Ovary (tissue), 9 donors: ENCODE data around the gene PIP5K1A. TPM values are rescaled to one million over a fixed set of nuclear protein-coding genes. Genes with fewer than 3 reads are reported as not detected.

Experiments used
- DNase-seq, 5 donors: peaks; one replicate each; pipeline ENCODE4 v3.0.0-alpha.2; 2019 to 2020
- H3K27ac ChIP-seq, 2 donors: fragments of 200-600 bp; one replicate each; pipeline versions ENCODE4 v1.5.1 to v1.8.0; 2019 to 2022
- H3K27me3 ChIP-seq: fragments of 200-600 bp; one replicate; pipeline ENCODE4 v1.8.0; 2022
- H3K36me3 ChIP-seq: fragments of 200-600 bp; sonication (generic); one replicate; pipeline ENCODE4 v1.5.1; 2019
- H3K4me1 ChIP-seq: one replicate; pipeline ENCODE4 v1.8.1; 2013; ENCODE audit warnings: mild to moderate bottlenecking, moderate library complexity; ENCODE audit not compliant: insufficient read depth
- H3K4me3 ChIP-seq: fragments of 200-600 bp; sonication (generic); one replicate; pipeline ENCODE4 v1.5.1; 2017
- H3K9me3 ChIP-seq, 2 donors: fragments of 200-600 bp in 1 of 2; sonication (generic) in 1 of 2; one replicate each; pipeline versions ENCODE4 v1.5.1 to v1.8.1; 2013 to 2019; ENCODE audit warnings: mild to moderate bottlenecking in 1 of 2, moderate library complexity in 1 of 2
- CTCF ChIP-seq, 3 donors: fragments of 450-650 bp in 2 of 3; fragments of 200-600 bp in 1 of 3; IDR thresholded peaks; one replicate each; pipeline versions ENCODE4 v1.5.1 to v1.8.0; 2016 to 2022; ENCODE audit warnings: antibody characterized with exemption in 3 of 3, mild to moderate bottlenecking in 1 of 3
- EP300 ChIP-seq: sonication (generic); formaldehyde crosslinking; IDR thresholded peaks from one replicate; pipeline ENCODE4 v1.6.1; 2017; ENCODE audit warnings: antibody characterized with exemption
- POLR2A ChIP-seq: fragments of 450-650 bp; IDR thresholded peaks from one replicate; pipeline ENCODE4 v1.6.1; 2017; ENCODE audit warnings: antibody characterized with exemption, mild to moderate bottlenecking, moderate library complexity
- WGBS, 3 donors: extraction: QIAGEN DNeasy Blood & Tissue Kit in 1 of 3; methylation state at CpG; one replicate each; pipeline versions ENCODE4 v1.1.5 to v1.1.7; 2013 to 2017; 5-methylcytosine and 5-hydroxymethylcytosine counted together
- intact Hi-C, 4 donors: fragments of 100-400 bp; cut with DNase I; formaldehyde crosslinking; loops; one replicate each; pipeline versions ENCODE4 v1.11.0 to v1.15.1; 2022 to 2023
- polyA plus RNA-seq, 2 donors: library from polyadenylated mRNA; stranded (reverse); fragments of 200-250 nt in 1 of 2; fragments of 350-450 nt in 1 of 2; fragmentation: Illumina TruSeq in 1 of 2; extraction: RNeasy Lipid Tissue Mini Kit (QIAGEN cat#74804) in 1 of 2; gene quantifications; one replicate each; pipeline ENCODE4 v1.2.3, GENCODE V29; 2013 to 2014
- total RNA-seq, 7 donors: library from RNA; depleted of rRNA in 2 of 7; stranded (reverse); fragments of >200 nt in 2 of 7; fragmentation: NEBNext Ultra II Directional in 3 of 7; extraction: Animal tissue kit (Norgen Biotek cat#: 25700) in 3 of 7; gene quantifications; one replicate each; pipeline versions ENCODE4 v1.1.0 to v1.2.4, GENCODE V29; 2016 to 2023
- donor health status: DM: no; HTN: no; CAD: no; lungs with moderate emphysema.
- donor health status: DM: no; HTN: no; CAD: no.
- donor health status: Bipolar disorder and iron deficiency.
- donor health status: DM: yes; HTN: yes; CAD: no.
- donor health status: DM: no; HTN: no; CAD: no.
- donor health status: DM: yes; HTN: yes; CAD: no.

Gene PIP5K1A
- total and polyA plus RNA-seq, 9 donors: 19.8 to 62.8 (median 47.5) TPM

- no peak overlapping the region for H3K4me3 ChIP-seq
- no peaks in the 10 kb centered on the region for H3K36me3 ChIP-seq
- no peaks in the 10 kb centered on the region for H3K9me3 ChIP-seq
- no peaks in the 10 kb centered on the region for H3K27me3 ChIP-seq
- TF ChIP-seq POLR2A: no peak
- no peak for TF ChIP-seq CTCF (IDR thresholded peaks at IDR 0.05)
- no peak for TF ChIP-seq EP300
- no peak for DNase-seq
- intact Hi-C loops: loop anchor here in 1 of 4 donors (10.0 kb wide), 1 partner anchor 65 kb away; the partner anchor contains the start of genes PIP5K1A and VPS72
- no peak overlapping the region for H3K27ac ChIP-seq
- WGBS, 3 donors: 85 to 90% (median 88%) methylated on average over 2 of the region's 2 CpGs
- H3K4me1 ChIP-seq: peaks cover 4% of the 10 kb centered on the region
Observed at GRCh38 chr1:151259351-151259750, 61.0 kb downstream of the PIP5K1A start.

GRCh38 chr1:151265446-151266236 is 67.3 kb downstream of the PIP5K1A start:
- whole genome bisulfite sequencing, 3 donors: 85 to 87% (median 85%) methylated on average over 14 of the region's 14 CpGs
- DNase-seq: no peak
- no peaks in the 10 kb centered on the region for H3K36me3 ChIP-seq

DNA sequence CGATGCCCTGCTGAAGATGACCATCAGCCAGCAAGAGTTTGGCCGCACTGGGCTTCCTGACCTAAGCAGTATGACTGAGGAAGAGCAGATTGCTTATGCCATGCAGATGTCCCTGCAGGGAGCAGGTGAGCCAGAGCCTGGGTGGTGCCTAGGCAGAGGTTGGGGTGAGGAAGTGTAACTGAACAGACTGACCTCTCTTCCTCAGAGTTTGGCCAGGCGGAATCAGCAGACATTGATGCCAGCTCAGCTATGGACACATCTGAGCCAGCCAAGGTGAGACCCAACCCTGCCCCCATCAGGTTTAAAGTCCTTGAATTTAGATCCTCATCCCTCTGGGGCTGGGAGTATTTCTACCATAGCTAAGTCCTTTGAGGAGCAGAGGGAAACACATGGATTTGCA is 68.0 kb downstream of the PIP5K1A start:
- no peaks in the 10 kb centered on the region for H3K4me1 ChIP-seq
- DNase-seq: no peak
- no peaks in the 10 kb centered on the region for H3K27me3 ChIP-seq
- no peak for TF ChIP-seq CTCF (IDR thresholded peaks at IDR 0.05)
- TF ChIP-seq POLR2A: no peak
- no peak for TF ChIP-seq EP300
- H3K36me3 ChIP-seq: no peaks in the 10 kb centered on the region
- H3K9me3 ChIP-seq: no peaks in the 10 kb centered on the region
- 72 to 96% (median 92%) methylated on average over 3 of the region's 3 CpGs for WGBS, 3 donors
- intact Hi-C loops: no loop called here
- H3K27ac ChIP-seq: no peak overlapping the region
- H3K4me3 ChIP-seq: no peak overlapping the region

More at GRCh38 chr1:151265446-151266236, 67.3 kb downstream of the PIP5K1A start:
- Histone ChIP-seq H3K27me3 (no peaks in the 10 kb centered on the region), H3K9me3 (no peaks in the 10 kb centered on the region), H3K4me1 (no peaks in the 10 kb centered on the region), H3K27ac (no peak overlapping the region), H3K4me3 (no peak overlapping the region)
- TF ChIP-seq EP300: no peak
- no peak for TF ChIP-seq POLR2A
- no peak for TF ChIP-seq CTCF (IDR thresholded peaks at IDR 0.05)
- intact Hi-C loops: no loop called here

DNA sequence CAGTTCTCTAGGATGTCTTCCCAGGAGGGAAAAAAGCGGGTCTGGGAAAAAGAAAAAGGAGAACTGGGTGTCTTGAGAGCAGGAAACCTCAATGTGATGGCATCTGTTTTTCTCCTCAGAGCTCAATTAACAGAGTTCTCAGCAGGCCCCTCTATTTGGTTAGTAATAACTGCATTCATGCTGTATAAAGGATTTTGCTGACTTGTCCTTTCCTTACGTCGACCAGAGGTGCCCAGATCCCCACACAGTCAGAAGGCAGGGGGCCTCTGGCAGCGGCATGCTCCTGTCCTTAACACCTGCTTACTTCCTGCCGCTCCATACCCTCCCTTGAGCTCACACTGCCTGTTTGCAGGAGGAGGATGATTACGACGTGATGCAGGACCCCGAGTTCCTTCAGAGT is 68.5 kb downstream of the PIP5K1A start:
- TF ChIP-seq POLR2A (no peak), CTCF (IDR thresholded peaks at IDR 0.05) (no peak), EP300 (no peak)
- Histone ChIP-seq H3K27me3 (no peaks in the 10 kb centered on the region), H3K4me1 (no peaks in the 10 kb centered on the region), H3K36me3 (no peaks in the 10 kb centered on the region), H3K27ac (no peak overlapping the region), H3K9me3 (no peaks in the 10 kb centered on the region), H3K4me3 (no peak overlapping the region)
- intact Hi-C loops: no loop called here
- 68 to 73% (median 72%) methylated on average over 8 of the region's 8 CpGs for WGBS, 3 donors
- DNase-seq: no peak
